Fibroblast of the conjunctiva (primary cell): ENCODE results near the gene ARHGAP15.

Experiments used
- DNase-seq: peaks from one replicate; pipeline ENCODE4 v3.0.0-alpha.2; 2010; ENCODE audit warnings: low read depth

The ARHGAP15 gene

GRCh38 chr2:143263066-143263625, 133.9 kb downstream of the ARHGAP15 start:
- no peak for DNase-seq

- DNase-seq, result peak; percentile 85
Observed at GRCh38 chr2:143264851-143265250, 135.6 kb downstream of the ARHGAP15 start.

DNA sequence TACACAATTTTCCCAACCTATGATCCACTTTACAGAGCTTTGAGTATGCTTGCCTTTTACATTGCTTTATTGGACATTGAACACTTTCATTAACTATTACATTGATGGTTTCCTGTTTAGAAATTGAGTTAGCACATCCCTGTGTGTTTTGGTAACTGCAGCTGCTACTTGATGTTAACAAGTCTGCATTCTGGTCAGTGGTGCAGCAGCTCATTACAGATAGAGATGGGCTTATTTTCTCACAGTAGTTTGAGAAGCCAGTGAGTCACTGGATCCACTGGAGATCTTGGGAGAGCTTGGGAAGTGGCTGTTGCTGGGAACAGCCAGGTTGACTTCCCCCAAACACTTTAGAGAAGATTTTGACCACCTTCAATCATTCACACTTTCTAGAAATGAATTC, 150.5 kb downstream of the ARHGAP15 start:
- DNase-seq, result no peak

DNA sequence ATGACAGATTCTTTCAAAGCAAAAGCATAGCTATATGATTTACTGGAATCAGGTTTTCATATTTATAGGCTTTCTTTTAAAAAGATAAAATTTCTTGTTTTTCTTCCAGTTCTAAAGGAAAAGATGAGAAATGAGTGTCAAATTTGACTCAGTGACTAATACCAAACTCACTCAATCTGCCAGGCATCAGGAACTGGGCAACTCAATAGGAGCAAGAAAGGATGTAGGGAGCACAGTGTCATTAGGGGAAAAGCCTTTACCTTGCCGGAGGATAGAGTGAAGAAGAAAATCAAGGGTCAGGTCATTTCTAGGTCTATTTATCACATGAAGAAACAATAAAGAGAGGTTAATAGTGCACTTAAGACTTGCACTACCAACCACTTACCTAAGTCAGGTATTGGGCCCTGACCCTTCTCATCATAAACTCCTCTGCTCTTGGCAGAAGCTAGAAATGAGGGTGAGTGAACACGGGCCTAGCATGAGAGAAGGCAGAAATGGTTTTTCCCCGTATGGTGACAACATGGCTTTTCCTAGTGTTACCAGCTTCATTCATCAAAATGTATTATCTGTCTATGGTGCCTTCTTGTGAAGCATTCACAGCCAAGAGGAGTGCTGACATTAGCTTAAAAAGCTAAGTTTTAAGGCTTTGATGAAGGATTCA, 151.0 kb downstream of the ARHGAP15 start:
- no peak for DNase-seq

- DNase-seq, result no peak
Observed at GRCh38 chr2:143282684-143283083, 153.5 kb downstream of the ARHGAP15 start.

DNA sequence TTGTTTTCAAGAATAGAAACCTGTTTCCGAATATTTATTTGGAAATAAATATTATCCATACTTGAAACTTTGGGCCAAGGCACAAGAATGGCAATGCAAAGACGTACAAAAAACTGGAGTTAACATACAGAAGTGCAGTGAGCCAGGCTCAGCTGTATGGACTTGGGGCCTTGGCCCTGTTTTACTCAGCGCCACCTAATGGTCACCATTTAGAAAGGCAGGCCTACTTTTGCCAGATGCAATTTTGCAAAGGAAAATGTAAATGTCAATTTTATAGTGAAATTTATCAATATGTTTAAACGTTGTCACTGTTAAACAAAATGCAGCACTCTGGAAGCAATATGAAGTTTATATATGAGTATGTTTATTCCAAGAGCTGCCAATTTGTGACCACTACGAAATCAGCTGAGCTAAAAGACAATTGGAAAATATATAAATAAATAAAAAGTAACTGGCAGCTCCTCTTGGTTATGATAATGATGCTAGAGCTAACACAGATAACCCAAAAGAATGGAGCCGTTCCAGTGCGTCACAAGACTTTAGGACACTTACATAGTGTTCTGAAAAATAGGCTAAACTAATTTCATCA, 155.0 kb downstream of the ARHGAP15 start:
- DNase-seq, result peak; percentile 37

DNA sequence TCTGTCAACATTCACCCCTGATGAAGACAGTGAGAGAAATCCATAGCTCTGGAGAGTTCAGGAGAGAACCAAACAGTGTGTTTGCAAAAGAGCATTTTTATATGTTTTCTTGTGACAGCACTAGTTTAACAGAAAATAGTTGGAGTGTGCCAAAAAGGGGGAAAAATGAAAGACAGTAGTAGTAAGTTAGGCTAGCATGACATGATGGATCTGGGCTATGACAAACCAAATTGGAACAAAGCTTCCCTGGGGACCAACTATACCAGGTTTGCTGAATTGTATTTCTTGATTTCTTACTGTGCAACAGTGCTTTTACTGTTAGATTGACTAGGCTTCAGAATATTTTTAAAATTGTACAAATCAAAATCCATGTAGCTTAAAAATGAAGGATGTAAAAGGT, 159.8 kb downstream of the ARHGAP15 start:
- DNase-seq, result no peak

DNA sequence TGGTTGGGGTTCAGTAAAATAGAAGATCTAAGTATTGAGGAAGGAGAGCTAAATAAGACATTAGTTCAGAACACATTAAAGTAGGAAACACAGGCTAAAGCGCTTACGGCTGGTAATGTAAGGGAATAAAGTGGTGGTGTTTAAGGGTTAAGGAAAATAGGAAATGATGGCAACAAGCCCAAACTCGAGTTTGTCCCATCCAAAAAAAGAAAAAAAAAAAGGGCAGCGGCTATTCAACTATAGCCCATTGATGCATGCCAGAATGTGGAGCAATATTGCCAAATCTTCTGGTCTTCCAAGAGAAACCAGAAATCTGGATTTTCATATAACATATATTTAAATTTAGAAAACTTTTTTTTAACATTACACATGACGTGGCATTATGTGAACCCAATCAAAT, 161.0 kb downstream of the ARHGAP15 start:
- no peak for DNase-seq

DNA sequence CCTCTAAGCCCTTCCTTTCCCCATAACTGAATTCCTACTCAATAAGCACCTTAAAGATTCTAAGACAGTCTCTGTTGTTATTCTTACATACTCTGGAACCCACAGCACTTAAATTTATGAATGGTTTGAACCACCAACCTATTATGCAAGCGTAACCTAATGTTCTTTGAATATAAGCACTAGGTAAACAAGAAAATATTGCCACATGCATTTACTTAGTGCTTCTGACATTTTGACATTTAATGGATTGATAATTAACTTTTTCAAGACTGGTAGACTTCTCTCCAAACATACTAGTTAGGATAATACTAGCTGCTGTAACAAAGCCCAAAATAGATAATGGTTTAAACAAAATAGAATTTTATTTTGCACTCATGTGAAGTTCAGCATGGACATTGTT, 164.8 kb downstream of the ARHGAP15 start:
- no peak for DNase-seq

GRCh38 chr2:143296089-143296488, 166.9 kb downstream of the ARHGAP15 start:
- DNase-seq, result no peak

- DNase-seq, result no peak
Observed at GRCh38 chr2:143297182-143297581, 168.0 kb downstream of the ARHGAP15 start.

DNA sequence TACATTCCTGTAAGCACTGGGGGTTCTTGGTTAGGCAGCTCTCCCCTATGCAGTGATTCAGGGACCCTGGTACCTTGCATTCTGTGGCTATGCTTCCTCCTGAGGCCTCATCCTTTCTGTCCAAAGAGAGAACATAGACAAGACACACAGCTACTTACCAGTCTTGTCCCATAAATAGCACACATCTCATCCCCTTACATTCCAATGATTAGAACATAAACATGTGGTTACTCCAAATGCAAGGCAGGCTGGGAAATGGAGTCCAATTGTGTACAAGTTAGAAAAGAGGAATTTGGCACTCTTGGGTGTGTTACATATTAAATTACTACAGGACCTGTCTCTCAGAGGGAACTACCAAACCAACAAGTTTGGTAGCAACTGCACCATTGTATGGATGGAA, 171.3 kb downstream of the ARHGAP15 start:
- DNase-seq, result no peak

- DNase-seq, result no peak
Observed at GRCh38 chr2:143311426-143311825, 182.2 kb downstream of the ARHGAP15 start.

DNA sequence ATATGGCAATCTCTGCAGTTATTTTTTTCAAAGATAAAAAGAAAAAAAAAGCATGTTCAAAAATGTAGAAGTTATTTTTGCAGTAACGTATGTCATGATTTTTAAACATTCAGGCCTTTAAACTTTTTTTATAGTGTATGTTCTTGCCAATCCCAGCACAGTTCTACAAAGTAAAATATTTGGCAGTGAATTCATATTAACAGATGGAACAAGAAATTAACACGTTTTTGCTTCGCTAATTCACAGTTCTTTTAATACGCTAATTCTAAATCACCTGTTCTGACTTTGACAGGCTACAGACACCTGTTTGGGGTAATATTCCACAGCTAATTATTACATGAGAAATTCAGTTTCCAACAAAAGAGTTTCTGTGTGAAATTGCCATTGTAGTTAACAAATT, 183.2 kb downstream of the ARHGAP15 start:
- no peak for DNase-seq

- DNase-seq, result no peak
Observed at GRCh38 chr2:143313861-143314260, 184.6 kb downstream of the ARHGAP15 start.

GRCh38 chr2:143321994-143322393, 192.8 kb downstream of the ARHGAP15 start:
- no peak for DNase-seq

DNA sequence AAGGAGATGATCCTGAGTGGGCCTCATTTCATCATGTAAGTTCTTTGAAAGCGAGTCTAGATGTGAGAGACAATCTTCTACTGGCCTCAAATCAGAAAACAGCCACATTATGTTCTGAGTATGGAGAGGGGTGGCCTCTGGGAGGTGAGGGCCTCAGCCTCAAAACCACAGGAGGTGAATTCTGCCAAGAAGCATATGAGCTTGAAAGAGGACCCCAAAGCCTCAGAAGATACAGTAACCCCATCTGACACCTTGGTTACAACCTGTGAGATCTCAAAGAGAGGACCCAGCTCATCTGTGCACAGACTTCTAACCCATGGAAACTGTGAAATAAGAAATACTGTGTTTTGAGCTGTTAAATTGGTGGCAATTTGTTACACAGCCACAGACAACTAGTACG, 200.1 kb downstream of the ARHGAP15 start:
- no peak for DNase-seq

GRCh38 chr2:143333168-143333791, 204.1 kb downstream of the ARHGAP15 start:
- DNase-seq, result no peak

- DNase-seq, result no peak
Observed at GRCh38 chr2:143333847-143334246, 204.6 kb downstream of the ARHGAP15 start.

- DNase-seq, result no peak
Observed at GRCh38 chr2:143334837-143335236, 205.6 kb downstream of the ARHGAP15 start.

DNA sequence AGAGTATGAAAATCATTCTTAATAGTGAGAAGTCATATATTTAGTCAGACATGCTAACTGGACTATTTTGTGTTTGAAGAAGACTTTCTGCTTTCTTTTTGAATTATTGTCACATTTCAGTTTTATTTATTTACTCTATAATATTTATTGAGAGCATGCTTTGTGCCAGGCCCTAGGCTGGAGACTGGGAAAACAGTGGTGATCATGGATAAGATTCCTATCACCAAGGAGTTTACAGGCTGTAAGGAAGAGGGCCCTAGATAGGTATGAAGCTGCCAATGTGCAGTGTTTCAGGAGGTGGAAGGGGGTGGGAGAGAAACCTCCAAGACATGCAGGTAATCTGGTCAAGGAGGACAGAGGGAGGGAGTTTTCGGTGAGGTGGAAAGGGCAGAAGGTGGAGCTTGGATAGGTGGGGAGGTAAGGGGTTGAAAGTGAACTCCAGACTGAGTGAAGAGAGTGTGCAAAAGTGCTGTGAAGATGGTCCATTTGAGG, 207.5 kb downstream of the ARHGAP15 start:
- no peak for DNase-seq

DNA sequence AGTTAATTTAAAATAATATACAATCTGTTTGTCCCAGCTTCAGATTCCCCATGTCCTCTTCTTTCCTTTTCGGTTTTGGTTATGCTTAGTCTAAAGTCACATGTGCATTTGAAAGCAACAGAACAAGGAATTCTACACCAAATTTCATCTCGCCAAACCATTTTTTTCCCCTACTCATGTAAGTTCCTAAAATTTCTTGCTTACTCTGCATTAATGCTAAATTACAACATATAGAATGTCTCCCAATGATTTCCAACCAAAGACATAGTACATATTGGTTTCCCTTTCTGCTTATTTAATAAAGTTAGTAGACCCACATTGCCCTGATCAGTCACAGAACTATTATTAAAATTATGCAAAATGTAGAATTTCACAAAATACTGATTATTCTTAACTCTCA, 212.3 kb downstream of the ARHGAP15 start:
- DNase-seq, result no peak

GRCh38 chr2:143344780-143345179, 215.6 kb downstream of the ARHGAP15 start:
- no peak for DNase-seq
